Effector memory CD8-positive, alpha-beta T cell (primary cell): ENCODE measurements around the gene HECTD2.

Experiments
- ATAC-seq: fragments of 150-1000 bp; cut with Tn5 transposase; replicated peaks from 2 replicates; pipeline ENCODE4 v1.10.0; 2021; ENCODE audit warnings: mild to moderate bottlenecking, moderate library complexity
- DNase-seq, 3 experiments: peaks; one replicate each; pipeline ENCODE4 v3.0.0; 2021
- H3K27ac Mint-ChIP-seq, 2 donors: one replicate each; pipeline ENCODE4 v1.8.0; 2022; ENCODE audit warnings: mild to moderate bottlenecking in 2 of 2, mixed read lengths in 2 of 2, moderate library complexity in 2 of 2
- H3K27me3 Mint-ChIP-seq, 2 donors: one replicate each; pipeline ENCODE4 v1.8.0; 2022; ENCODE audit warnings: mixed read lengths in 2 of 2
- H3K36me3 Mint-ChIP-seq: one replicate; pipeline ENCODE4 v1.8.0; 2022; ENCODE audit warnings: mild to moderate bottlenecking, moderate library complexity, mixed read lengths; ENCODE audit not compliant: insufficient read depth
- H3K4me1 Mint-ChIP-seq, 2 donors: one replicate each; pipeline ENCODE4 v1.8.0; 2022; ENCODE audit warnings: low read depth in 2 of 2, mixed read lengths in 2 of 2
- H3K4me3 Mint-ChIP-seq, 2 donors: one replicate each; pipeline ENCODE4 v1.8.0; 2022; ENCODE audit warnings: mild to moderate bottlenecking in 2 of 2, mixed read lengths in 2 of 2, moderate library complexity in 2 of 2
- H3K9me3 Mint-ChIP-seq, 2 donors: one replicate each; pipeline ENCODE4 v1.8.0; 2022; ENCODE audit warnings: mixed read lengths in 2 of 2

HECTD2 gene

GRCh38 chr10:91465261-91465660 is 55.1 kb downstream of the HECTD2 start:
- Mint-ChIP-seq H3K4me1 (peaks cover 0 to 3% of the 10 kb centered on the region in 2 donors), H3K4me3 (no peak overlapping the region), H3K9me3 (peaks cover 5 to 27% of the 10 kb centered on the region in 2 donors), H3K27ac (no peak overlapping the region), H3K36me3 (no peaks in the 10 kb centered on the region), H3K27me3 (no peaks in the 10 kb centered on the region)
- ATAC-seq (no peak), DNase-seq (no peak)

- peaks cover 5 to 37% of the 10 kb centered on the region in 2 donors for H3K9me3 Mint-ChIP-seq
- H3K36me3 Mint-ChIP-seq = no peaks in the 10 kb centered on the region
- H3K4me1 Mint-ChIP-seq = peaks cover 0 to 3% of the 10 kb centered on the region in 2 donors
- ATAC-seq (no peak), DNase-seq (no peak)
- no peaks in the 10 kb centered on the region for H3K27me3 Mint-ChIP-seq
- H3K27ac Mint-ChIP-seq = no peak overlapping the region
- H3K4me3 Mint-ChIP-seq = no peak overlapping the region
Measured at GRCh38 chr10:91467114-91467513, 57.0 kb downstream of the HECTD2 start.

GRCh38 chr10:91471602-91472001 is 61.5 kb downstream of the HECTD2 start:
- ATAC-seq (no peak), DNase-seq (no peak)
- no peak overlapping the region for H3K27ac Mint-ChIP-seq
- H3K9me3 Mint-ChIP-seq = peaks cover 5 to 37% of the 10 kb centered on the region in 2 donors
- H3K36me3 Mint-ChIP-seq = no peaks in the 10 kb centered on the region
- no peak overlapping the region for H3K4me3 Mint-ChIP-seq
- peaks cover 0 to 3% of the 10 kb centered on the region in 2 donors for H3K4me1 Mint-ChIP-seq
- no peaks in the 10 kb centered on the region for H3K27me3 Mint-ChIP-seq

GRCh38 chr10:91472911-91473310 is 62.8 kb downstream of the HECTD2 start:
- H3K27ac Mint-ChIP-seq = no peak overlapping the region
- no peak for ATAC-seq
- H3K27me3 Mint-ChIP-seq = no peaks in the 10 kb centered on the region

GRCh38 chr10:91474009-91474408 is 63.9 kb downstream of the HECTD2 start:
- no peaks in the 10 kb centered on the region for H3K27me3 Mint-ChIP-seq
- DNase-seq = no peak
- H3K4me1 Mint-ChIP-seq = no peaks in the 10 kb centered on the region
- H3K36me3 Mint-ChIP-seq = no peaks in the 10 kb centered on the region
- ATAC-seq = no peak
- H3K4me3 Mint-ChIP-seq = no peak overlapping the region
- H3K9me3 Mint-ChIP-seq = peaks cover 2 to 22% of the 10 kb centered on the region in 2 donors
- H3K27ac Mint-ChIP-seq = no peak overlapping the region

More at GRCh38 chr10:91472911-91473310, 62.8 kb downstream of the HECTD2 start:
- no peak overlapping the region for H3K4me3 Mint-ChIP-seq
- no peak for DNase-seq
- peaks cover 0 to 3% of the 10 kb centered on the region in 2 donors for H3K4me1 Mint-ChIP-seq
- H3K36me3 Mint-ChIP-seq = no peaks in the 10 kb centered on the region
- peaks cover 5 to 31% of the 10 kb centered on the region in 2 donors for H3K9me3 Mint-ChIP-seq

- Mint-ChIP-seq H3K9me3 (no peaks in the 10 kb centered on the region), H3K36me3 (no peaks in the 10 kb centered on the region)
- no peak for ATAC-seq
Measured at GRCh38 chr10:91477236-91477635, 67.1 kb downstream of the HECTD2 start.

GRCh38 chr10:91479583-91479982 is 69.4 kb downstream of the HECTD2 start:
- Mint-ChIP-seq H3K36me3 (no peaks in the 10 kb centered on the region), H3K27ac (no peak overlapping the region)
- ATAC-seq = no peak

More at GRCh38 chr10:91477236-91477635, 67.1 kb downstream of the HECTD2 start:
- no peaks in the 10 kb centered on the region for H3K4me1 Mint-ChIP-seq
- no peak overlapping the region for H3K27ac Mint-ChIP-seq
- H3K27me3 Mint-ChIP-seq = no peaks in the 10 kb centered on the region
- no peak overlapping the region for H3K4me3 Mint-ChIP-seq
- no peak for DNase-seq

GRCh38 chr10:91487911-91488582 is 77.9 kb downstream of the HECTD2 start:
- DNase-seq = no peak
- Mint-ChIP-seq H3K4me3 (no peak overlapping the region), H3K9me3 (no peaks in the 10 kb centered on the region), H3K27me3 (no peaks in the 10 kb centered on the region), H3K36me3 (no peaks in the 10 kb centered on the region), H3K4me1 (no peaks in the 10 kb centered on the region), H3K27ac (no peak overlapping the region)
- no peak for ATAC-seq

More at GRCh38 chr10:91479583-91479982, 69.4 kb downstream of the HECTD2 start:
- H3K4me3 Mint-ChIP-seq = no peak overlapping the region
- no peaks in the 10 kb centered on the region for H3K9me3 Mint-ChIP-seq
- DNase-seq = no peak
- no peaks in the 10 kb centered on the region for H3K27me3 Mint-ChIP-seq
- H3K4me1 Mint-ChIP-seq = no peaks in the 10 kb centered on the region

GRCh38 chr10:91493313-91493712 is 83.2 kb downstream of the HECTD2 start:
- Mint-ChIP-seq H3K27me3 (no peaks in the 10 kb centered on the region), H3K27ac (no peak overlapping the region), H3K4me1 (no peaks in the 10 kb centered on the region), H3K36me3 (no peaks in the 10 kb centered on the region), H3K9me3 (no peaks in the 10 kb centered on the region), H3K4me3 (no peak overlapping the region)
- ATAC-seq (no peak), DNase-seq (no peak)

GRCh38 chr10:91495402-91495801 is 85.3 kb downstream of the HECTD2 start:
- Mint-ChIP-seq H3K27me3 (no peaks in the 10 kb centered on the region), H3K4me1 (no peaks in the 10 kb centered on the region), H3K4me3 (no peak overlapping the region), H3K9me3 (no peaks in the 10 kb centered on the region), H3K27ac (no peak overlapping the region), H3K36me3 (no peaks in the 10 kb centered on the region)
- DNase-seq (no peak), ATAC-seq (no peak)

- H3K27ac Mint-ChIP-seq = no peak overlapping the region
- H3K36me3 Mint-ChIP-seq = no peaks in the 10 kb centered on the region
- no peak for DNase-seq
- no peaks in the 10 kb centered on the region for H3K9me3 Mint-ChIP-seq
- ATAC-seq = no peak
- no peak overlapping the region for H3K4me3 Mint-ChIP-seq
- no peaks in the 10 kb centered on the region for H3K27me3 Mint-ChIP-seq
- no peaks in the 10 kb centered on the region for H3K4me1 Mint-ChIP-seq
Measured at GRCh38 chr10:91496016-91496415, 85.9 kb downstream of the HECTD2 start.

GRCh38 chr10:91511549-91512330 is 101.6 kb downstream of the HECTD2 start:
- no peak overlapping the region for H3K27ac Mint-ChIP-seq
- no peak for DNase-seq
- H3K4me3 Mint-ChIP-seq = no peak overlapping the region
- H3K36me3 Mint-ChIP-seq = no peaks in the 10 kb centered on the region
- H3K9me3 Mint-ChIP-seq = no peaks in the 10 kb centered on the region
- H3K27me3 Mint-ChIP-seq = no peaks in the 10 kb centered on the region
- ATAC-seq = no peak
- no peaks in the 10 kb centered on the region for H3K4me1 Mint-ChIP-seq

- no peak overlapping the region for H3K27ac Mint-ChIP-seq
- DNase-seq = no peak
- H3K4me1 Mint-ChIP-seq = no peaks in the 10 kb centered on the region
- no peaks in the 10 kb centered on the region for H3K36me3 Mint-ChIP-seq
- no peaks in the 10 kb centered on the region for H3K27me3 Mint-ChIP-seq
- ATAC-seq = no peak
- no peak overlapping the region for H3K4me3 Mint-ChIP-seq
- H3K9me3 Mint-ChIP-seq = no peaks in the 10 kb centered on the region
Measured at GRCh38 chr10:91512458-91512857, 102.3 kb downstream of the HECTD2 start.
